GM23248 (cell line): ENCODE measurements around the gene CCDC141. TPM values are rescaled to one million over a fixed set of nuclear protein-coding genes. Genes with fewer than 3 reads are reported as not detected.

Experiments
- DNase-seq: peaks from one replicate; pipeline ENCODE4 v3.0.0-alpha.2; 2015
- H2AFZ ChIP-seq: fragments of 200-600 bp; sonication (generic); 2 replicates; pipeline ENCODE4 v1.6.1; 2016; ENCODE audit warnings: antibody characterized with exemption
- H3F3A ChIP-seq: fragments of 200-600 bp; sonication (generic); 2 replicates; pipeline ENCODE4 v1.6.1; 2016; ENCODE audit warnings: mild to moderate bottlenecking, antibody characterized with exemption, mixed run types; ENCODE audit not compliant: insufficient read depth
- H3K27ac ChIP-seq: fragments of 200-600 bp; sonication (generic); 2 replicates; pipeline ENCODE4 v1.5.1; 2016; ENCODE audit warnings: mild to moderate bottlenecking
- H3K27me3 ChIP-seq: fragments of 200-600 bp; sonication (generic); replicated peaks from 2 replicates; pipeline ENCODE4 v1.6.1; 2016; ENCODE audit warnings: mild to moderate bottlenecking; ENCODE audit not compliant: insufficient read depth
- H3K36me3 ChIP-seq: fragments of 200-600 bp; sonication (generic); 2 replicates; pipeline ENCODE4 v1.6.1; 2016; ENCODE audit warnings: low read depth, mild to moderate bottlenecking
- H3K4me1 ChIP-seq: fragments of 200-600 bp; sonication (generic); 2 replicates; pipeline ENCODE4 v1.6.1; 2016; ENCODE audit warnings: mild to moderate bottlenecking; ENCODE audit not compliant: insufficient read depth
- H3K4me2 ChIP-seq: fragments of 200-600 bp; sonication (generic); one replicate; pipeline ENCODE4 v1.6.1; 2016; ENCODE audit warnings: mild to moderate bottlenecking; ENCODE audit not compliant: unreplicated experiment
- H3K4me3 ChIP-seq: fragments of 200-600 bp; sonication (generic); 2 replicates; pipeline ENCODE4 v1.5.1; 2016; ENCODE audit warnings: mild to moderate bottlenecking
- H3K79me2 ChIP-seq: fragments of 200-600 bp; sonication (generic); 2 replicates; pipeline ENCODE4 v1.6.1; 2016; ENCODE audit warnings: mild to moderate bottlenecking; ENCODE audit not compliant: insufficient read depth
- H3K9ac ChIP-seq: fragments of 200-600 bp; sonication (generic); 2 replicates; pipeline ENCODE4 v1.6.1; 2016; ENCODE audit warnings: mild to moderate bottlenecking
- H3K9me2 ChIP-seq: fragments of 200-600 bp; sonication (generic); 2 replicates; pipeline ENCODE4 v1.6.1; 2016; ENCODE audit warnings: mixed run types, mild to moderate bottlenecking, moderate library complexity; ENCODE audit not compliant: insufficient read depth
- H3K9me3 ChIP-seq: fragments of 200-600 bp; sonication (generic); one replicate; pipeline ENCODE4 v1.6.1; 2017; ENCODE audit warnings: low read depth
- H4K20me1 ChIP-seq: fragments of 200-600 bp; sonication (generic); 2 replicates; pipeline ENCODE4 v1.6.0; 2016; ENCODE audit not compliant: insufficient read depth
- EZH2 ChIP-seq: fragments of 200-600 bp; sonication (generic); IDR thresholded peaks from 2 replicates; pipeline ENCODE4 v1.6.1; 2018; ENCODE audit warnings: antibody characterized with exemption, mild to moderate bottlenecking; ENCODE audit not compliant: insufficient read depth, poor library complexity, severe bottlenecking
- EZH2phosphoT487 ChIP-seq: fragments of 200-600 bp; sonication (generic); IDR thresholded peaks from 2 replicates; pipeline ENCODE4 v1.6.1; 2018; ENCODE audit warnings: antibody characterized with exemption, moderate library complexity, mild to moderate bottlenecking, low read depth; ENCODE audit not compliant: insufficient read depth
- WGBS, 2 experiments: methylation state at CpG; one replicate each; pipeline ENCODE4 v1.1.6; 2015 to 2017; ENCODE audit warnings: low lambda C conversion rate in 2 of 2, low coverage in 1 of 2; ENCODE audit errors: missing lambda C conversion rate in 2 of 2; 5-methylcytosine and 5-hydroxymethylcytosine counted together
- in situ Hi-C: fragments of 300-500 bp; cut with MboI; formaldehyde crosslinking; loops from 2 replicates; pipeline ENCODE4 v1.15.0; 2020
- polyA plus RNA-seq: library from polyadenylated mRNA; unstranded; fragments of >200 nt; fragmentation: Nextera tagmentation; extraction: Ambion mirVana; gene quantifications from 2 replicates; pipeline ENCODE4 v1.2.1, GENCODE V29; 2016
- total RNA-seq: library from RNA; depleted of rRNA; stranded (reverse); fragments of >200 nt; shearing (Covaris generic); gene quantifications from 2 replicates; pipeline ENCODE4 v1.2.3, GENCODE V29; 2014

The CCDC141 gene
- total and polyA plus RNA-seq, 2 experiments from 2014 or later, result not detected

DNA sequence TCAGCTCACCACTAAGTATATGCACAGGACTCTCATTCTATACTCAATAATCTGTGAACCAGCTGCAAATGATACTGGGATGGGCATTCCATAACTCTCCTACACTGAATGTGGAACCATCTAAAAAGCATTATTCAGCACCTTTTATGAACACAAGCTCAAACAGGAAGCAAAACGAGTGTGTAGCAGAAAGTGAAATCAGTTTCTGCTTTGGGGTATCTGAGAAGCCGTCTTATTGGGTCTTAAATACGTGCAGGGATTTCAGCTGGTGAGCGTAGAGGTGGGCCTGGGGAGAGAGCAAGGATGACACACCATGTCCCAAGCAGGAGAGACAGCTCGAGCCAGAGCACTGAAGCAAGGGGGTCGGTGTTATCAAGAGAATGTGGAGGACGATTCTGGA lies 122.8 kb downstream of the CCDC141 start:
- no peaks in the 10 kb centered on the region for H3K36me3 ChIP-seq
- DNase-seq, result no peak
- H3K4me1 ChIP-seq, result no peaks in the 10 kb centered on the region
- WGBS, 2 experiments, result 63 to 67% methylated on average over 7 of the region's 7 CpGs
- no peaks in the 10 kb centered on the region for H3F3A ChIP-seq
- no peak overlapping the region for H3K27ac ChIP-seq
- H4K20me1 ChIP-seq, result no peaks in the 10 kb centered on the region
- no peaks in the 10 kb centered on the region for H3K27me3 ChIP-seq
- TF ChIP-seq EZH2 (no peak), EZH2phosphoT487 (no peak)
- no peak overlapping the region for H2AFZ ChIP-seq
- no peaks in the 10 kb centered on the region for H3K9me2 ChIP-seq
- in situ Hi-C loops, result no loop called here
- H3K79me2 ChIP-seq, result no peaks in the 10 kb centered on the region
- H3K9ac ChIP-seq, result no peak overlapping the region
- H3K4me3 ChIP-seq, result no peak overlapping the region
- no peaks in the 10 kb centered on the region for H3K9me3 ChIP-seq
- no peak overlapping the region for H3K4me2 ChIP-seq

DNA sequence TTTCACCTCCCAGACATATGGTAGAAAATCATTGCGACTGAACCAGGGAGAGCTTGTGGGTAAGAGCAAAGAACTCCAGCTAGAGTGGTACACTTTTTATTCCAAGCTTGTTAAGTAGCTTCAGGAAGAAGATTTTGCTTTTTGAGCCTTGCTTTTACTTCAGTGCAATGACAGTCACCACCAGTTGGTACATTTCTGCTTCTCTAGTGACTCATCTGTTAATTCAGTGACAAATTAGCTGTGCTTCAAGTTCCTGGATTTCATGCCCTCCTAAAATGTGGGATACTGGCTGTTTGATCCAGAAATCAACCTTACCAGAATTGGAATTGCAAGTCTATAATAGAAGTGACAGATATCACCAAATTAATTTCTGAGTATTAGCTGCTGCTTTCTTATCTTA lies 125.1 kb downstream of the CCDC141 start:
- no peak overlapping the region for H2AFZ ChIP-seq
- H3F3A ChIP-seq, result no peaks in the 10 kb centered on the region
- no peak overlapping the region for H3K27ac ChIP-seq
- no peaks in the 10 kb centered on the region for H3K27me3 ChIP-seq
- H3K9me3 ChIP-seq, result no peaks in the 10 kb centered on the region
- no peaks in the 10 kb centered on the region for H3K9me2 ChIP-seq
- in situ Hi-C loops, result no loop called here
- no peaks in the 10 kb centered on the region for H3K79me2 ChIP-seq
- TF ChIP-seq EZH2phosphoT487, result no peak
- no peak for TF ChIP-seq EZH2
- no peak overlapping the region for H3K4me2 ChIP-seq
- no peaks in the 10 kb centered on the region for H3K36me3 ChIP-seq
- WGBS, 2 experiments, result 44 to 71% methylated on average over 1 of the region's 1 CpG
- no peaks in the 10 kb centered on the region for H3K4me1 ChIP-seq
- H3K4me3 ChIP-seq, result no peak overlapping the region
- DNase-seq, result peak; percentile 5
- H4K20me1 ChIP-seq, result no peaks in the 10 kb centered on the region
- H3K9ac ChIP-seq, result no peak overlapping the region

- DNase-seq, result no peak
- Histone ChIP-seq H3K9me3 (no peaks in the 10 kb centered on the region), H3K9me2 (no peaks in the 10 kb centered on the region), H3K36me3 (no peaks in the 10 kb centered on the region), H3K4me3 (no peak overlapping the region), H4K20me1 (no peaks in the 10 kb centered on the region), H3K27ac (no peak overlapping the region), H3K27me3 (no peaks in the 10 kb centered on the region), H3K4me2 (no peak overlapping the region), H2AFZ (no peak overlapping the region), H3K9ac (no peak overlapping the region), H3K79me2 (no peaks in the 10 kb centered on the region), H3K4me1 (no peaks in the 10 kb centered on the region), H3F3A (no peaks in the 10 kb centered on the region)
- in situ Hi-C loops, result no loop called here
- TF ChIP-seq EZH2, result no peak
- TF ChIP-seq EZH2phosphoT487, result no peak
- WGBS, 2 experiments, result 90 to 93% methylated on average over 8 of the region's 8 CpGs
Measured at GRCh38 chr2:178923546-178923945, 126.4 kb downstream of the CCDC141 start.

DNA sequence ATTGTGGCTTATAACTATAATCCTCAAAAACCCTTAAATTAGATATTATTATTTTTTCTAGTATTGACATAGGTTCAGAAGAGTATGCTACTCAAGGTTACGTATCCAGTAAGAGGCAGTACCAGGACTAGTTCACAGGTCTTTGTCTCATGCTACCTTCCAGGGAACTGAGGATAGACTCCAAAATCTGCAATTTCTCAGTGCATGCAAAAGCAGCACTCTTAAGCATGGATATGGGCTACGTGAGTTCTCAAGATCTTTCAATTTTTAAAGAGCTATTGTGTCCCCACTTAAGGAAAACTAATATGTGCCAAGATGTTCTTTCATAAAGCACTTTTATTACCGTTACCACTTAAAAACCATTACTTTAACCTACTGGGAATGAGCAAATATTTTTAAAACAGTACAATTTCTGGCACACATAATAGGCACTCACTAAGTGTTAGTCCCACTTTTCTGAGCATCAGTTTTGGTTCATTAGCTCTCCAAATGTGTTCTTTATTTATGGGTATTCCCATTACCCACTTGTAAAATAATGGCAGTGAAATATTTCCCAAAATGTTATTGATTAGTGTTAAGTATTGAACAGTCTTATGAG lies 128.9 kb downstream of the CCDC141 start:
- H3K27me3 ChIP-seq, result no peaks in the 10 kb centered on the region
- H3K9me3 ChIP-seq, result no peaks in the 10 kb centered on the region
- no peak for DNase-seq
- H3K4me3 ChIP-seq, result no peak overlapping the region
- no peaks in the 10 kb centered on the region for H3F3A ChIP-seq
- no peaks in the 10 kb centered on the region for H3K4me1 ChIP-seq
- H3K4me2 ChIP-seq, result no peak overlapping the region
- no peak overlapping the region for H2AFZ ChIP-seq
- 56 to 63% methylated on average over 3 of the region's 3 CpGs for WGBS, 2 experiments
- no peaks in the 10 kb centered on the region for H4K20me1 ChIP-seq
- in situ Hi-C loops, result no loop called here
- no peak overlapping the region for H3K9ac ChIP-seq
- no peaks in the 10 kb centered on the region for H3K79me2 ChIP-seq
- no peaks in the 10 kb centered on the region for H3K9me2 ChIP-seq
- TF ChIP-seq EZH2phosphoT487, result no peak
- no peak for TF ChIP-seq EZH2
- no peaks in the 10 kb centered on the region for H3K36me3 ChIP-seq
- H3K27ac ChIP-seq, result no peak overlapping the region

- Histone ChIP-seq H3K36me3 (no peaks in the 10 kb centered on the region), H3F3A (no peaks in the 10 kb centered on the region), H3K4me1 (no peaks in the 10 kb centered on the region), H2AFZ (no peak overlapping the region), H3K27me3 (no peaks in the 10 kb centered on the region), H3K27ac (no peak overlapping the region), H3K9me3 (no peaks in the 10 kb centered on the region), H4K20me1 (no peaks in the 10 kb centered on the region), H3K79me2 (no peaks in the 10 kb centered on the region), H3K4me2 (no peak overlapping the region), H3K9ac (no peak overlapping the region), H3K4me3 (no peak overlapping the region), H3K9me2 (no peaks in the 10 kb centered on the region)
- DNase-seq, result no peak
- TF ChIP-seq EZH2 (no peak), EZH2phosphoT487 (no peak)
- in situ Hi-C loops, result loop anchor here (10.0 kb wide), 1 partner anchor 123 kb away; no protein-coding TSS in a partner anchor
- 80 to 84% methylated on average over 4 of the region's 4 CpGs for WGBS, 2 experiments
Measured at GRCh38 chr2:178917555-178917954, 132.4 kb downstream of the CCDC141 start.
